PC-3 (cell line): ENCODE data around the gene JAG2. TPM values are rescaled to one million over a fixed set of nuclear protein-coding genes. Genes with fewer than 3 reads are reported as not detected.

Experiments
- ATAC-seq: fragments of 200-7000 bp; cut with Tn5 transposase; 2 replicates; pipeline ENCODE4 v1.9.1; 2020; ENCODE audit warnings: mild to moderate bottlenecking, moderate library complexity
- BruUV-seq: library from RNA; stranded (reverse); fragments of 400-500 nt; replicated peaks from 2 replicates; lab custom pipeline; 2021; lab: Mats Ljungman, UMichigan
- CTCF ChIA-PET: fragments of 300-600 bp; sonication (Branson Sonifier 250); formaldehyde crosslinking; loops from one replicate; lab custom pipeline; 2022; ENCODE audit warnings: antibody characterized with exemption; lab: Charles Lee
- POLR2A ChIA-PET: fragments of 300-600 bp; sonication (Branson Sonifier 250); formaldehyde crosslinking; loops from one replicate; lab custom pipeline; 2022; ENCODE audit warnings: antibody characterized with exemption; ENCODE audit not compliant: unreplicated experiment; lab: Charles Lee
- DNase-seq: peaks from one replicate; pipeline ENCODE4 v3.0.0-alpha.2; 2015
- H2AFZ ChIP-seq: fragments of 300-600 bp; sonication (generic); 2 replicates; pipeline ENCODE4 v1.6.0; 2016; ENCODE audit warnings: antibody characterized with exemption, low read length
- H3F3A ChIP-seq: fragments of 300-600 bp; sonication (generic); one replicate; pipeline ENCODE4 v1.6.0; 2017; ENCODE audit warnings: antibody characterized with exemption, low read length, control low read depth, mild to moderate bottlenecking; ENCODE audit not compliant: unreplicated experiment
- H3K27ac ChIP-seq: fragments of 300-600 bp; sonication (generic); 2 replicates; pipeline ENCODE4 v1.5.1; 2016; ENCODE audit warnings: mild to moderate bottlenecking, low read length
- H3K27me3 ChIP-seq: fragments of 300-600 bp; sonication (generic); 2 replicates; pipeline ENCODE4 v1.6.1; 2016; ENCODE audit warnings: low read length, mixed read lengths
- H3K36me3 ChIP-seq: fragments of 300-600 bp; sonication (generic); 2 replicates; pipeline ENCODE4 v1.6.1; 2016; ENCODE audit warnings: low read depth, mixed run types, low read length, mixed read lengths
- H3K4me1 ChIP-seq: fragments of 300-600 bp; sonication (generic); 2 replicates; pipeline ENCODE4 v1.5.1; 2016; ENCODE audit warnings: low read length; ENCODE audit not compliant: insufficient read depth
- H3K4me2 ChIP-seq: fragments of 300-600 bp; sonication (generic); 2 replicates; pipeline ENCODE4 v1.6.0; 2016; ENCODE audit warnings: low read length
- H3K4me3 ChIP-seq: fragments of 300-600 bp; sonication (generic); 2 replicates; pipeline ENCODE4 v1.5.1; 2016; ENCODE audit warnings: mild to moderate bottlenecking, low read length, mixed read lengths
- H3K79me2 ChIP-seq: fragments of 300-600 bp; sonication (generic); 2 replicates; pipeline ENCODE4 v1.6.1; 2017; ENCODE audit warnings: low read length, mixed read lengths
- H3K9ac ChIP-seq: fragments of 300-600 bp; sonication (generic); 2 replicates; pipeline ENCODE4 v1.6.0; 2016; ENCODE audit warnings: mild to moderate bottlenecking, low read length
- H3K9me2 ChIP-seq: fragments of 300-600 bp; sonication (generic); replicated peaks from 2 replicates; pipeline ENCODE4 v1.6.1; 2016; ENCODE audit warnings: mixed run types, low read length, mixed read lengths
- H3K9me3 ChIP-seq: fragments of 300-600 bp; sonication (generic); 2 replicates; pipeline ENCODE4 v1.6.1; 2016; ENCODE audit warnings: low read length, mixed read lengths
- H4K20me1 ChIP-seq: fragments of 300-600 bp; sonication (generic); 2 replicates; pipeline ENCODE4 v1.6.1; 2016; ENCODE audit warnings: low read length, mixed read lengths
- EZH2 ChIP-seq: fragments of 300-600 bp; sonication (generic); IDR thresholded peaks from one replicate; pipeline ENCODE4 v1.6.1; 2017; ENCODE audit warnings: antibody characterized with exemption, mild to moderate bottlenecking, low read length; ENCODE audit not compliant: unreplicated experiment
- EZH2phosphoT487 ChIP-seq: fragments of 300-600 bp; sonication (generic); IDR thresholded peaks from 2 replicates; pipeline ENCODE4 v1.6.1; 2018; ENCODE audit warnings: mild to moderate bottlenecking, antibody characterized with exemption, low read length, borderline replicate concordance
- intact Hi-C: fragments of 100-400 bp; cut with micrococcal nuclease; formaldehyde crosslinking; loops from 2 replicates; pipeline ENCODE4 v1.9.0; 2023
- total RNA-seq: library from RNA; depleted of rRNA; stranded (reverse); fragments of >200 nt; gene quantifications from 2 replicates; pipeline ENCODE4 v1.2.3, GENCODE V29; 2014
- TF ChIP-seq, protein P1 (sequence below): fragments of 300-600 bp; sonication (generic); conservative IDR thresholded peaks from 2 replicates; pipeline ENCODE4 v1.5.1; 2017; ENCODE audit warnings: antibody characterized with exemption, low read depth, mild to moderate bottlenecking, low read length

The JAG2 gene
- total RNA-seq, 1 experiment from 2014 or later, result 57.1 TPM

DNA sequence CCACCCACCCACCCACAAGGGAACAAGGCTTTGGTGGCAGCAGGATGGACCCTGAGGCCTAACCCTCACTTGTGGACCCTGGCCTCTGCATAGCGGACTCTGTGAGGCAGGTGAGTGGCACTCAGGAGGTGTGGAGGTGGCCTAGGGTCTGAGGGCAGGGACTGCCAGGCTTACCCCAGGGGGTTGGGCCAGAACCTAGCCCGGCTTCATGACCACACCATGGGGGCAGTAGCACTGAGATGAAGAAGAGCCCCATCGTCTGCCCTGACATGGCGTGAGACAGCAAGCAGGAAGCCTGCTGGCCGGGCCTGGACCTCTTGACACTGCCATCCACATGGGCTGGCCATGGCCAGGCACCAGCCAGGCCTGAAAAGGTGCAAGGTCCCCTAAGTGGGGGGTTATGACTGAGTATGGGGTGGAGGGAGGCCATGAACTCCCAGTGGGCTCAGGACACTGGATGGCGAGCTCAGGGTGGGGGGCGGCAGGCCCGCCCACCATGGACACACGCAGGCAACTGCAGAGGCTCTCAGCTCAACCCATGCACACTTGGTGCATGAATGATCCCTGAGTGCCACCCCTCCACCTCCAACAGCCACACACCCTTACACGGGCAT, 29.3 kb downstream of the JAG2 start:
- intact Hi-C loops, result no loop called here
- ChIA-PET CTCF (no interaction called here), POLR2A (no interaction called here)
- Histone ChIP-seq H3K4me3 (no peak overlapping the region), H3K9me3 (no peaks in the 10 kb centered on the region), H2AFZ (no peak overlapping the region), H3K9me2 (no peaks in the 10 kb centered on the region), H3K4me2 (no peak overlapping the region), H4K20me1 (no peaks in the 10 kb centered on the region), H3K4me1 (no peaks in the 10 kb centered on the region), H3K36me3 (no peaks in the 10 kb centered on the region), H3K27me3 (no peaks in the 10 kb centered on the region), H3K79me2 (no peaks in the 10 kb centered on the region), H3F3A (no peaks in the 10 kb centered on the region), H3K9ac (no peak overlapping the region), H3K27ac (no peak overlapping the region)
- ATAC-seq (no peak), DNase-seq (no peak)
- TF ChIP-seq EZH2phosphoT487 (no peak), EZH2 (no peak)
- TF ChIP-seq, protein P1, sequence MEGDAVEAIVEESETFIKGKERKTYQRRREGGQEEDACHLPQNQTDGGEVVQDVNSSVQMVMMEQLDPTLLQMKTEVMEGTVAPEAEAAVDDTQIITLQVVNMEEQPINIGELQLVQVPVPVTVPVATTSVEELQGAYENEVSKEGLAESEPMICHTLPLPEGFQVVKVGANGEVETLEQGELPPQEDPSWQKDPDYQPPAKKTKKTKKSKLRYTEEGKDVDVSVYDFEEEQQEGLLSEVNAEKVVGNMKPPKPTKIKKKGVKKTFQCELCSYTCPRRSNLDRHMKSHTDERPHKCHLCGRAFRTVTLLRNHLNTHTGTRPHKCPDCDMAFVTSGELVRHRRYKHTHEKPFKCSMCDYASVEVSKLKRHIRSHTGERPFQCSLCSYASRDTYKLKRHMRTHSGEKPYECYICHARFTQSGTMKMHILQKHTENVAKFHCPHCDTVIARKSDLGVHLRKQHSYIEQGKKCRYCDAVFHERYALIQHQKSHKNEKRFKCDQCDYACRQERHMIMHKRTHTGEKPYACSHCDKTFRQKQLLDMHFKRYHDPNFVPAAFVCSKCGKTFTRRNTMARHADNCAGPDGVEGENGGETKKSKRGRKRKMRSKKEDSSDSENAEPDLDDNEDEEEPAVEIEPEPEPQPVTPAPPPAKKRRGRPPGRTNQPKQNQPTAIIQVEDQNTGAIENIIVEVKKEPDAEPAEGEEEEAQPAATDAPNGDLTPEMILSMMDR, result no peak
- no TSS peak for BruUV-seq

- H3K4me2 ChIP-seq, result no peak overlapping the region
- H2AFZ ChIP-seq, result no peak overlapping the region
- H4K20me1 ChIP-seq, result no peaks in the 10 kb centered on the region
- no peak overlapping the region for H3K4me3 ChIP-seq
- no peak for DNase-seq
- no peak overlapping the region for H3K9ac ChIP-seq
- no peaks in the 10 kb centered on the region for H3K4me1 ChIP-seq
- H3K27ac ChIP-seq, result no peak overlapping the region
- BruUV-seq, result no TSS peak
- H3K9me2 ChIP-seq, result no peaks in the 10 kb centered on the region
- no peaks in the 10 kb centered on the region for H3K36me3 ChIP-seq
- no peaks in the 10 kb centered on the region for H3K27me3 ChIP-seq
- intact Hi-C loops, result no loop called here
- no peaks in the 10 kb centered on the region for H3K79me2 ChIP-seq
- H3K9me3 ChIP-seq, result no peaks in the 10 kb centered on the region
- POLR2A ChIA-PET, result no interaction called here
- H3F3A ChIP-seq, result no peaks in the 10 kb centered on the region
- no peak for ATAC-seq
- CTCF ChIA-PET, result no interaction called here
- TF ChIP-seq, protein P1, result no peak
- no peak for TF ChIP-seq EZH2
- no peak for TF ChIP-seq EZH2phosphoT487
Measured at GRCh38 chr14:105138551-105139111, 29.9 kb downstream of the JAG2 start.

GRCh38 chr14:105138021-105138541, 30.5 kb downstream of the JAG2 start:
- H3K79me2 ChIP-seq, result no peaks in the 10 kb centered on the region
- no peak for ATAC-seq
- no peaks in the 10 kb centered on the region for H3K36me3 ChIP-seq
- no peak overlapping the region for H2AFZ ChIP-seq
- no peak overlapping the region for H3K27ac ChIP-seq
- POLR2A ChIA-PET, result no interaction called here
- intact Hi-C loops, result no loop called here
- no peaks in the 10 kb centered on the region for H3K27me3 ChIP-seq
- DNase-seq, result no peak
- TF ChIP-seq EZH2, result no peak
- TF ChIP-seq EZH2phosphoT487, result no peak
- TF ChIP-seq, protein P1, result no peak
- BruUV-seq, result no TSS peak
- H3F3A ChIP-seq, result no peaks in the 10 kb centered on the region
- CTCF ChIA-PET, result no interaction called here
- no peak overlapping the region for H3K4me2 ChIP-seq
- no peaks in the 10 kb centered on the region for H3K4me1 ChIP-seq
- H3K9me3 ChIP-seq, result no peaks in the 10 kb centered on the region
- H4K20me1 ChIP-seq, result no peaks in the 10 kb centered on the region
- H3K9ac ChIP-seq, result no peak overlapping the region
- H3K4me3 ChIP-seq, result no peak overlapping the region
- no peaks in the 10 kb centered on the region for H3K9me2 ChIP-seq
